Hepatocyte (in vitro differentiated cells): Measurements from ENCODE around the gene NLRC5.

Experiments used
- EZH2phosphoT487 ChIP-seq: fragments of 200-600 bp; sonication (generic); IDR thresholded peaks from one replicate; pipeline ENCODE4 v1.6.1; 2018; ENCODE audit warnings: antibody characterized with exemption, mild to moderate bottlenecking, low read depth, moderate library complexity; ENCODE audit not compliant: unreplicated experiment, severe bottlenecking
- TF ChIP-seq, protein P1 (sequence below): fragments of 200-600 bp; sonication (generic); IDR thresholded peaks from 2 replicates; pipeline ENCODE4 v1.5.1; 2016; ENCODE audit warnings: antibody characterized with exemption, mild to moderate bottlenecking; ENCODE audit not compliant: poor library complexity

DNA sequence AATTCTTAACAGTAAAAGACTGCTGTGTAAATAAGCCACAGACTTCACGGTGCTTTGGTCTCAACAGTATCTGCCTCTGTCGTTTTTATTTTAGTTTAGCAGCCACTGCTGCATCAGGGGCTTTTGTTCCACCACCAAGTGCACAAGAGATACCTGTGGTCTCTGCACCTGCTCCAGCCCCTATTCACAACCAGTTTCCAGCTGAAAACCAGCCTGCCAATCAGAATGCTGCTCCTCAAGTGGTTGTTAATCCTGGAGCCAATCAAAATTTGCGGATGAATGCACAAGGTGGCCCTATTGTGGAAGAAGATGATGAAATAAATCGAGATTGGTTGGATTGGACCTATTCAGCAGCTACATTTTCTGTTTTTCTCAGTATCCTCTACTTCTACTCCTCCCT is 49.6 kb upstream of the NLRC5 start:
- TF ChIP-seq, protein P1, sequence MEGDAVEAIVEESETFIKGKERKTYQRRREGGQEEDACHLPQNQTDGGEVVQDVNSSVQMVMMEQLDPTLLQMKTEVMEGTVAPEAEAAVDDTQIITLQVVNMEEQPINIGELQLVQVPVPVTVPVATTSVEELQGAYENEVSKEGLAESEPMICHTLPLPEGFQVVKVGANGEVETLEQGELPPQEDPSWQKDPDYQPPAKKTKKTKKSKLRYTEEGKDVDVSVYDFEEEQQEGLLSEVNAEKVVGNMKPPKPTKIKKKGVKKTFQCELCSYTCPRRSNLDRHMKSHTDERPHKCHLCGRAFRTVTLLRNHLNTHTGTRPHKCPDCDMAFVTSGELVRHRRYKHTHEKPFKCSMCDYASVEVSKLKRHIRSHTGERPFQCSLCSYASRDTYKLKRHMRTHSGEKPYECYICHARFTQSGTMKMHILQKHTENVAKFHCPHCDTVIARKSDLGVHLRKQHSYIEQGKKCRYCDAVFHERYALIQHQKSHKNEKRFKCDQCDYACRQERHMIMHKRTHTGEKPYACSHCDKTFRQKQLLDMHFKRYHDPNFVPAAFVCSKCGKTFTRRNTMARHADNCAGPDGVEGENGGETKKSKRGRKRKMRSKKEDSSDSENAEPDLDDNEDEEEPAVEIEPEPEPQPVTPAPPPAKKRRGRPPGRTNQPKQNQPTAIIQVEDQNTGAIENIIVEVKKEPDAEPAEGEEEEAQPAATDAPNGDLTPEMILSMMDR, result no peak
- no peak for TF ChIP-seq EZH2phosphoT487
